ENCODE results near the gene SPAG5. TPM values are rescaled to one million over a fixed set of nuclear protein-coding genes. Genes with fewer than 3 reads are reported as not detected.

Gene SPAG5, protein sequence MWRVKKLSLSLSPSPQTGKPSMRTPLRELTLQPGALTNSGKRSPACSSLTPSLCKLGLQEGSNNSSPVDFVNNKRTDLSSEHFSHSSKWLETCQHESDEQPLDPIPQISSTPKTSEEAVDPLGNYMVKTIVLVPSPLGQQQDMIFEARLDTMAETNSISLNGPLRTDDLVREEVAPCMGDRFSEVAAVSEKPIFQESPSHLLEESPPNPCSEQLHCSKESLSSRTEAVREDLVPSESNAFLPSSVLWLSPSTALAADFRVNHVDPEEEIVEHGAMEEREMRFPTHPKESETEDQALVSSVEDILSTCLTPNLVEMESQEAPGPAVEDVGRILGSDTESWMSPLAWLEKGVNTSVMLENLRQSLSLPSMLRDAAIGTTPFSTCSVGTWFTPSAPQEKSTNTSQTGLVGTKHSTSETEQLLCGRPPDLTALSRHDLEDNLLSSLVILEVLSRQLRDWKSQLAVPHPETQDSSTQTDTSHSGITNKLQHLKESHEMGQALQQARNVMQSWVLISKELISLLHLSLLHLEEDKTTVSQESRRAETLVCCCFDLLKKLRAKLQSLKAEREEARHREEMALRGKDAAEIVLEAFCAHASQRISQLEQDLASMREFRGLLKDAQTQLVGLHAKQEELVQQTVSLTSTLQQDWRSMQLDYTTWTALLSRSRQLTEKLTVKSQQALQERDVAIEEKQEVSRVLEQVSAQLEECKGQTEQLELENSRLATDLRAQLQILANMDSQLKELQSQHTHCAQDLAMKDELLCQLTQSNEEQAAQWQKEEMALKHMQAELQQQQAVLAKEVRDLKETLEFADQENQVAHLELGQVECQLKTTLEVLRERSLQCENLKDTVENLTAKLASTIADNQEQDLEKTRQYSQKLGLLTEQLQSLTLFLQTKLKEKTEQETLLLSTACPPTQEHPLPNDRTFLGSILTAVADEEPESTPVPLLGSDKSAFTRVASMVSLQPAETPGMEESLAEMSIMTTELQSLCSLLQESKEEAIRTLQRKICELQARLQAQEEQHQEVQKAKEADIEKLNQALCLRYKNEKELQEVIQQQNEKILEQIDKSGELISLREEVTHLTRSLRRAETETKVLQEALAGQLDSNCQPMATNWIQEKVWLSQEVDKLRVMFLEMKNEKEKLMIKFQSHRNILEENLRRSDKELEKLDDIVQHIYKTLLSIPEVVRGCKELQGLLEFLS
- 10 to 100 TPM; 10.0 to 28.3 (median 16.2) TPM for total RNA-seq

DNA sequence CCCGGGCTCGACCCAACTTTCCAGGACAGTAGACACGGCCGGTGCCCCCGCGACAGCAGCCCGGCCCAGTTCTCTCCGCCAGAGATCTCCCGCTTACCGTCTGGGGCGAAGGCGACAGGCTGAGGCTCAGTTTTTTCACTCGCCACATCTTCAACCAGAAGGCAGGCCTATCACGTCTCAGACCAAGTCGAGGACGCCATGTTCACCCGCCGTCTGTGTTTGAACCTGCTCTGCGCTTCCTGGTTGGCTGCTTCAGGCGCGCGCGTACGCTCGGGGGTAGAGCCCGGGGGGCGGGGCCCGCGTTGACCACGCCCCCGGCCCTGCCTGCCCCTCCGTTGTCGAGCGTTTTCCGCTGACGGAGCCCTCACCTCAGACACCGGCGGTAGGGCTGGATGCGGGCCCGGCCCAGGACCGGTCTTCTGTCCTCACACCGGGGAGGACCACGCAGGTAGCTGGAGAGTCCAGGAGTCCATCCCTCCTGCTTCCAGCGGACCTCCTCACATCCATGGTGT lies at the start of gene SPAG5:
SPAG5 (minus strand) TSS at position 227 of the 512 bp plus-strand sequence; CDS start at position 148, 79 bp downstream.
- peak within 1 kb of the TSS; percentile 93 to 98 (median 96) for H3K27ac ChIP-seq
- no peaks in the 10 kb centered on the region for H3K36me3 ChIP-seq
- no peaks in the 10 kb centered on the region for H3K27me3 ChIP-seq
- peaks cover 13 to 29% (median 18%) of the 10 kb centered on the region in 3 donors for H3K4me1 ChIP-seq
- peak; percentile 66 for DNase-seq
- H3K4me3 ChIP-seq = peak within 1 kb of the TSS; percentile 52 to 83 (median 72)
- intact Hi-C loops (cut with DNase I) = no loop called here
- TF ChIP-seq POLR2A (IDR thresholded peaks at IDR 0.05) = peak in 3 of 4 donors; percentile 84 to 95 (median 92)
- TF ChIP-seq, protein P1, sequence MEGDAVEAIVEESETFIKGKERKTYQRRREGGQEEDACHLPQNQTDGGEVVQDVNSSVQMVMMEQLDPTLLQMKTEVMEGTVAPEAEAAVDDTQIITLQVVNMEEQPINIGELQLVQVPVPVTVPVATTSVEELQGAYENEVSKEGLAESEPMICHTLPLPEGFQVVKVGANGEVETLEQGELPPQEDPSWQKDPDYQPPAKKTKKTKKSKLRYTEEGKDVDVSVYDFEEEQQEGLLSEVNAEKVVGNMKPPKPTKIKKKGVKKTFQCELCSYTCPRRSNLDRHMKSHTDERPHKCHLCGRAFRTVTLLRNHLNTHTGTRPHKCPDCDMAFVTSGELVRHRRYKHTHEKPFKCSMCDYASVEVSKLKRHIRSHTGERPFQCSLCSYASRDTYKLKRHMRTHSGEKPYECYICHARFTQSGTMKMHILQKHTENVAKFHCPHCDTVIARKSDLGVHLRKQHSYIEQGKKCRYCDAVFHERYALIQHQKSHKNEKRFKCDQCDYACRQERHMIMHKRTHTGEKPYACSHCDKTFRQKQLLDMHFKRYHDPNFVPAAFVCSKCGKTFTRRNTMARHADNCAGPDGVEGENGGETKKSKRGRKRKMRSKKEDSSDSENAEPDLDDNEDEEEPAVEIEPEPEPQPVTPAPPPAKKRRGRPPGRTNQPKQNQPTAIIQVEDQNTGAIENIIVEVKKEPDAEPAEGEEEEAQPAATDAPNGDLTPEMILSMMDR (IDR thresholded peaks at IDR 0.05) = no peak
- no peaks in the 10 kb centered on the region for H3K9me3 ChIP-seq
- WGBS, 2 donors = 0% methylated on average over 14 to 18 of the region's 44 CpGs

DNA sequence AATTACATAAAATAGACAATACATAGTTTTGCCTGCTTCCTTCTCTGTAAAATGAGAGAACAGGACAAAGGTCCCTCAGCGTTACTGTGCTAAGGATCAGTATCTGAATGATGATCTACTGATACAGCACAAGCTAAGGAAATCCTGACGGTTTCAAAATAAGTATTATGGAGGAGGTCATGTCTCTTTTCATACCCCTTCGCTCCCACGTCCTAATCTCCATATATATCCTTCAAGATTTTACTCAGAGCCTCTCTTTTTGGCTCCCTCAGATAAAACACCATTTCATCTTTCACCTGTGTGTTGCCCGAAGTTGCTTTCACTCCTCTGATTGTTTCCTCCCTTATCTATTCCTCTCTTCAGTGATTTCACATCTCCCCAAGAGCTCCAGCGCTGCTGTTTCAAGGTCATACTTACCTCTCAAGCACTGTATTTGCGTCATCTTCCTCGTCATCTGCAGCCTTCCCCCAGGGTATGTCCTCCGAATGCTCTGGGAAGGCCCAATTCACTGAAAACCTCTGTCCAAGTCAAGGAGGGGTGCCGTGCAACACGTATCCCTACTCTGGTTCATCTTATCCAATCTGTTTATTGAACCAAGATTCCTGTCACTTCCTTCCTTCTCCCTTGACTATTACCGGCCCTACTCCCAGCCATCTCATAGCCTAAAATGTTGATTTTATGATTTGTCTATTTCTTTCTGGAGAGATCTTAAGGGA lies 47.4 kb upstream of the SPAG5 start:
- Histone ChIP-seq H3K4me1 (peaks cover 21 to 41% (median 34%) of the 10 kb centered on the region in 3 donors), H3K9me3 (no peaks in the 10 kb centered on the region), H3K27ac (peak overlapping the region; percentile 97 to 99 (median 98)), H3K36me3 (peaks cover 6 to 56% (median 26%) of the 10 kb centered on the region in 3 donors), H3K27me3 (no peaks in the 10 kb centered on the region), H3K4me3 (peak overlapping the region in 3 of 4 donors; percentile 26 to 98 (median 52))
- 50 to 53% methylated on average over 12 of the region's 12 CpGs for WGBS, 2 donors
- intact Hi-C loops (cut with DNase I) = no loop called here
- TF ChIP-seq POLR2A (IDR thresholded peaks at IDR 0.05) = no peak
- TF ChIP-seq, protein P1 (IDR thresholded peaks at IDR 0.05) = no peak
- no peak for DNase-seq

DNA sequence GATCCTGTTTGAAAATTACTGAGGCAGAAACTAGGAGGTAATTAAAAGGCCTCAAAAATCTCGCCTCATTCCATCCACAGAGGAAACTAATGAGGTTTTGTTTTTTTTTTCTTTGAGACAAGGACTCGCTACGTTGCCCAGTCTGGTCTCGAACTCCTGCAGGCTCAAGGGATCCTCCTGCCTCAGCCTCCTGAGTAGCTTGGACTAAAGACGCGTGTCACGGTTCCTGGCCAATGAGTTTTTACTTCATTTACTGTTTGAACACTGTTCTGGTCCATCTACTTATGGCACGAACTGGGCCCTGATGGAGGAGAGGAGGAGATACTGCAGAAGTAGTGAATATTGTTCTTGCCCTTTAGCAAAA lies 46.7 kb upstream of the SPAG5 start:
- intact Hi-C loops (cut with DNase I) = no loop called here

More for the DNA sequence above, 46.7 kb upstream of the SPAG5 start:
- H3K4me1 ChIP-seq = peaks cover 21 to 41% (median 34%) of the 10 kb centered on the region in 3 donors
- peak overlapping the region; percentile 86 to 98 (median 98) for H3K4me3 ChIP-seq
- no peak for DNase-seq
- WGBS, 2 donors = 14 to 21% methylated on average over 8 of the region's 8 CpGs
- TF ChIP-seq, protein P1 (IDR thresholded peaks at IDR 0.05) = peak in 1 of 6 experiments; percentile 0
- TF ChIP-seq POLR2A (IDR thresholded peaks at IDR 0.05) = no peak
- H3K27ac ChIP-seq = peak overlapping the region; percentile 97 to 99 (median 98)
- H3K36me3 ChIP-seq = peaks cover 6 to 56% (median 24%) of the 10 kb centered on the region in 3 donors
- H3K27me3 ChIP-seq = no peaks in the 10 kb centered on the region
- H3K9me3 ChIP-seq = no peaks in the 10 kb centered on the region

Data from esophagus squamous epithelium (tissue), 5 donors.